GM18507 (cell line): ENCODE measurements around the gene ZFYVE26.

Experiments used
- DNase-seq: peaks from one replicate; pipeline ENCODE4 v3.0.0; 2011; ENCODE audit warnings: low read depth; ENCODE audit not compliant: insufficient read length; ENCODE audit errors: extremely low spot score
- FAIRE-seq: peaks from 2 replicates; lab custom pipeline; 2011; peaks lifted over from hg19 to GRCh38; lab: Jason Lieb, UNC

Gene ZFYVE26

DNA sequence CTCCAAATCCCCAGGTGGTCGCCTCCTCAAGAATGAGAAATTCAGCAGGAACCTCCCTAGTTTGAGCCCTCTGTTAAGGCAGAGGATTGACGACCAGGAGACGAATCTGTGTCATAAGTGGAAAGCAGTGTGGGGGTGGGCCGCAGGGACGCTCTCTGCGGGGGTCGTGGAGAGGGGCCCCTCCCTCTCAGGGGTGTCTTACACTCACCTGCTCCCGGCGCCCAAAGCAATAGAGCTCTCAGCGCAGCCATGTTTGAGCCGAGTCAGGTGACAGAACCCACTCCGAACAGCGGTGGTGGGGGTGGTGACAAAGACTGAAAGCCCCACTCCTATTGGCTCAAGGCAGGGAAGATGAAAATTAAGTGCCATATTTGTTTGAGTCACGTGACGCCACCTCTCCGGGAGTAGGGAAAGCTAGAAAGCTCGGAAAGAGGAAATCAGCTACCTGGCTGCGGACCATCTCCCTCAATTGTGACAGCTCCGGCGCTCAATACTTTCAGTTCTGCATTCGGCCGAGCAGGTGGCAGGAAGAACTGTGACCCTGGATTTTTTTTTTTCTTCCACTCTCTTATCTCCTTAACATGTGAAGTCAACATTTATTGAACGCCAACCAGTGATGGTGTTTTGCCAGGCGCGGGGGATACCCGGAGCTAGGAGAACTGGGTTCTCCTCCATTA is at the start of gene ZFYVE26:
Gene ZFYVE26 (minus strand): TSS at position 265 of the 677 bp plus-strand sequence. CDS start 627 bp downstream, outside the sequence.
- DNase-seq (peak; percentile 74), FAIRE-seq (peak; percentile 99)

DNA sequence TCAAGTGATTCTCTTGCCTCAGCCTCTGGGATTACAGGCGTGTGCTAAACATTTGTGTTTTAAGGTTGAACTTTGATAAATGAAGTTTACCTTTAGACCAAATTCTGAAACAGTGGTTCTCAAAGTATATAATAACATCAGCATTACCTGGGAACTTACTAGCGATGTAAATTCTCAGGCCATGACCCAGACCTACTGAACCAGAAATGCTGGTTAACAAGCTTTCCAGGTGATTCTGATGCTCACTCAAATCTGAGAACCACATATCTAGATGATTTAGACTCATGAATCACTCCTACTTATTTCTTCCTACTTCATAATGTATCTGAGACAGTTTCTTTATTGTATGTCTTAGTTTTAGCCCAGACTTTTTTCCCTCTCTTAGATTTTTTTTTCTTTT is 46.8 kb upstream of the ZFYVE26 start:
- FAIRE-seq, result no peak
- no peak for DNase-seq

DNA sequence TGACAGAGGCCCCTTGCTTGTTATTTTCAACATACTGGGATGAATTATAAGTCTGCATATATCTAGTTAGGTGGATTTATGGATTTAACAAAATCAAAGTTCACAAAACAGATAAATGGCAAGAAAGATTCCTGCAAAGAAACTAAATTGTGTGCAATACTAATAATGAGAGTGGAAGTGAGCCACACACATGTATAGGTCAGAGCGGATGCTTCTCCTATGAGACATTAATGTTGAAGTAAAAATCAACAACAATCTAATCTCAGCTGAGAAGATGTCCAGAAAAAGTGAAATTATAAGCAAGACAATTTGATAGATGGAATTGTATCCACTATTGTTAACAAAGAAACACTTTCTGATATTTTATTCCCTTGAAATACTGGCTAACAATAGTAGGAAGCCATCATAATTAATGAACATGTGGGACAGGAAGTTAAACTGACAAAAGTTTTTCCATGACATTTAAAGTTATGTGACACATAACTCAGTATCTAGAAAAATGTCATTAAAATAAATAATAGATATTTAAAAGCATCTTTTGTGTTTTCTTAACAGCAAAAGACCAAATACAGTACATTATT is 42.9 kb upstream of the ZFYVE26 start:
- no peak for DNase-seq
- FAIRE-seq, result no peak

- DNase-seq (no peak), FAIRE-seq (no peak)
Measured at GRCh38 chr14:67857778-67858350, 41.5 kb upstream of the ZFYVE26 start.

DNA sequence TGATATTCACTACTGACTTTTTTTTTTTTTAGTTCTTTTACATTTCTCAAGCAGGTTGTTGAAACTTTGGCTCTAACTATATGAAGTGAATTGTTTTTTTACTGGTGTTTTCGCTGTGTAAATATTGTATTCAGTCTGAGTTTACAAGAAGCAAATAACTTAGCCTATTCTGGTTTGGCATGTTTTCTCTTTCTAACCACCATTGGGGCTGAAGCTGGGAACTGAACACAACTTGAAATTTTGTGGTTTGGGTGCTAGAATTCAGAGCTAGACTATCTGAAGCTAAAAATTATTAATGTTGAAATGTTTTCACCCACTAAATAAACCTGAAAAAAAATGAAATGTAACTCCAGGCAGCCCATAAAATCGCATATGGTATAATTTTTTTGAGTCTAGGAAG is 40.4 kb upstream of the ZFYVE26 start:
- FAIRE-seq, result no peak
- no peak for DNase-seq

DNA sequence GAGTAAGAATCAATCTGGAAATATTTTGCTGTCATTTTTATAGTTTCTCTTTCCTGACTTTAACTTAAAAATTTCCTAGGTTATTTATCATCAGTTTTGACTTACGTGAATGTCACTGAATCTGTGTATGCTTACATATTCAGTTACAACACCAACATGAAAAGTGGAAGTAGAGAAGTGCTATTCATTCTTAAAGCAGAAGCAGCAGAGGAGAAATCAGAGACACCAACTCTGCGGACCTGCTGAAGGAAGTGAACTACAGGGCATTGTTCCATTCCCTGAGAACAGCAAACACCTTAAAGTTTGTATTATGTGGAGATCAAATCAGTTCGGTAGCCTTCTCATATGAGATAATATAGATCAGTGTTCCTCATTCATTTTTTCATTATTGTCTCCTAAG is 37.3 kb upstream of the ZFYVE26 start:
- FAIRE-seq (no peak), DNase-seq (no peak)

DNA sequence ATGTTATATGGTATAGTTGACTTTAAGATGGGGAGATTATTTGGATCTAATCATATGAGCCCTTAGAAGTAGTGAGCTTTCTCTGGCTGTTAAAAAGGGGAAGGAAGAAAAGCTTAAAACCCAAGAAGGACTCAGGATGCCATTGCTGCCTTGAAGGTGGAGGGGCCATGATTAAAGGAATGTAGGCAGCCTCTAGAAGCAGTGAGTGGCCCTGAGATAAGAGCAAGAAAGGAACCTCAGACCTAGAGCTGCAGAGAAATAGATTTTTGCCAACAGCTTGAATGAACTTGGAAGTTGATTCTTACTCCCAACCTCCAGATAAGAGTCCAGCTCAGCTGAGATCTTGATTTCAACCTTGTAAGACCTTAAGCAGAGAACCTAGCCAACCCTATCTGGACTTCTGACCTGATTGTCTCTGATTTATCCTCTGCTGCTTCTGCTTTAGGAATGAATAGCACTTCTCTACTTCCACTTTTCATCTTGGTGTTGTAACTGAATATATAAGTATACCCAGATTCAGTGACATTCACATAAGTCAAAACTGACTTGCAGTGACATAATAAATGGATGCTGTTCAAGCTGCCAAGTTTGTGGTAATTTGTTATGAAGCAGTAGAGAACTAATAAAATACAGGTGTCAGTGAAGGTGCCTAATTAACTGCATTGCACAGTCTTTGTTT is 36.7 kb upstream of the ZFYVE26 start:
- no peak for DNase-seq
- FAIRE-seq, result no peak

- FAIRE-seq (no peak), DNase-seq (no peak)
Measured at GRCh38 chr14:67851785-67852410, 35.5 kb upstream of the ZFYVE26 start.

DNA sequence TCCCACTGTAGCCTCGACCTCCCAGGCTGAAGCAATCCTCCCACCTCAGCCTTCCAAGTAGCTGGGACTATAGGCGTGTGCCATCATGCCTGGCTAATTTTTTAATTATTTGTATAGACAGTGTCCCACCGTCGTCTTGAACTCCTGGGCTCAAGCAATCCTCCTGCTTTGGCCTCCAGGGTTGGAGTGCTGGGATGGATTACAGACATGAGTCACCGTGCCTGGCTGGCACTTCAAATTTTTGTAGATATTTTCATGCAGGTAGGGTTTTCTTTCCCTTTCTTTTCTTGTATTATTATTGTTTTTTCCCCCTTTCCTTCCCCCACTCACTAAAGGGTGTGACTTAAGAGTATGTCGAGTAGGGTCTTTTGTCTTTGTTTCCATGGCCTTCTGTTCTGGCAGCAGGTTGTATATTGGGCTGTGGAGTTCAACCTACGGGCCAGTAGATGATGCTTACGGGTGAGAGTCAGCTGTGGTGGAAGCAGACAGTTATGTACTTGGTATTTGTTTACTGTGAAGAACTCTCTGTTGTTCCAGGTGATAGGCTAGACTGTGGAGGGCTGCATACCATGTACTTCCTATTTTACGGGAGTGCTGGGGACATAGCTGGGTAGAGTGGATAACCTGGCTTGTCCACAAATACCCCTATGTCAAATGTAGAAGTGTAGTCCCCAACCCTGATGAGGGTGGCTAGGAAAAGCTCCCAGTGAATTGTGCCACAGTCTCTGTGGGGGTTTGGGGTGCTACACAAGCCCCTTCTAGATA is 33.9 kb upstream of the ZFYVE26 start:
- DNase-seq, result no peak
- no peak for FAIRE-seq

DNA sequence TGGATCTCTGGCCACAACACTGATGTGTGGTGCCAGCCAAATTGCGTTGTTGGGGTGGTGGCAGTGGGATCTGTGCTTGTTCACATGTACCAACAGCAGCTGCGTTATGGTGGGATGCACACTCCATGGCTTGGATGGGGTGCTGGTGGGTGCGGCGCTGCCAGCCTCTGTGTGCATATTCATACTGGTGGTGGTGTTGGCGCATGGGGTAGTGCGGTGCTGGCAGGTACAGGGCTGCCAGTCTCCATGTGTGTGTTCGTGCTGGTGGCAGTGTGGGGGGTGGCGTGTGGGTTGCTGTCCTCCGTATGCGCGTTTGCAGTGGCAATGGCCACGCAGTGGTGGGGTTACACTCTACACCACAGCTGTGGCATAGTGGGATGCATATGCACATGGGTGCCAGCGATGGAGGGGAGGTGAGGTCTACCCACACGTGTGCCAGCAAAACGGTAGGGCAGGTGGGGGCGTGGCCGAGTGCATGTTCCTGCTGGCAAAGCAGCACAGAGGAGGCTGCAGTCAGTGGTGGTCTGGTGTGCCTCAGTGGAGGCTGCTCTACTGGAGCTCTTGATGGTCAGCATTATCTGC is 29.7 kb upstream of the ZFYVE26 start:
- FAIRE-seq (no peak), DNase-seq (no peak)

DNA sequence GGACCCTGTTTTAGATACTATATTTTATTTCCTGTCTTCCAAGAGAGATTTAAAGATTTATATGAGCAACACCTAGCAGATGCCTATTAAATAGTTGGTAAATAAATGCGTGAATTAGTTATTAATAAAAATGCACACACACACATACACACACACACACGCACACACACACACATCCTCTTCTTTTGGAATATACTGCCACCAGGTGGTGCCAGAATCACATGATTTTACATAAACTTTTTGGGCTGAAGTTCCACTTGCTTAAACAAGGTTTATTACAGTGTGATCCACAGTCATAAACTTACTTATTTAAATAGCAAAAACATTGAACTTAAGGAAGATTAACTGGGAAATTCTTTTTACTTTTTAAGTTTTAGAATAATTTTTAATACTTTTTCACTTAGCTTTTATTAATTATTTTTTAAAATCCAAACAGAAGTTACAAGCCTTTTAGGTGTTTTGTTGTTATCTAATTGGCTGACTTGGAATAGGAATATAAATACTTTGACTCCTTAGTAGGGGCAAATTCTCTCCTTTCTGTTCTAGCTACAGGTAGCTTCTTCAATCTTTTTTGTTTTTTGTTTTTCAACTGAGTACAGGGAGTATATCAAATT is 20.7 kb upstream of the ZFYVE26 start:
- DNase-seq, result no peak
- peak; percentile 86 for FAIRE-seq

DNA sequence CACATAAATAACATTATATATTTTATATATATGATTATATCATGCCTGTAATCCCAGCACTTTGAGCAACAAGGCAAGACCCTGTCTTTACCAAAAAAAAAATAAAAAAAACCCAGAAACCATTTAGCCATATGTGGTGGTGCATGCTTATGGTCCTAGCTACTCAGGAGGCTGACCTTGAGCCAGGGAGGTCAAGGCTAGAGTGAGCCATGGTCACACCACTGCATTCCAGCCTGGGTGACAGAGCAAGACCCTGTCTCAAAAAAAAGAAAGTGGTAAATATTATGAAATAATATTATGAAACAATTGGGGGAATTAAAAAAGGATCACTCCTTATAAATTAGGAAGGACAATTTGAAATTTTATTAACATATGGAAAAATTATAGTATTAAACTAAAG is 19.2 kb upstream of the ZFYVE26 start:
- DNase-seq (no peak), FAIRE-seq (no peak)

GRCh38 chr14:67833403-67833802 is 17.0 kb upstream of the ZFYVE26 start:
- no peak for FAIRE-seq
- no peak for DNase-seq

DNA sequence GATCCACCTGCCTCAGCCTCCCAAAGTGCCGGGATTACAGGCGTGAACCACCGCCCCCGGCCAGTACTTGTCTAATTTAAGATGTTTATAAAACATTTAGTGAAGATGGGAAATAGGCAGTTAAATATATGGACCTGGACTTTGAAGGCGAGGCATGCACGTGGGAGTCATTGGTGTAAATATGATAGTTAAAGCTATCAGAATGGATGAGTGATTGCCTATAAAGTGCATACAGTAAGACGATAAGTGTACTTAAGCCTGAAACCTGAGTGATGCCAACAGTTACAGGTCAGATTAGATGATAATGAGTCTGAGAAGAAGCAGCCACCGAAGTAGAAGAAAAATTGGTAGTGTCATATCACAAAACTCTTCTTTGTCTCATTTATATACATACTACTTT is 14.7 kb upstream of the ZFYVE26 start:
- DNase-seq, result no peak
- FAIRE-seq, result no peak

- FAIRE-seq, result no peak
Measured at GRCh38 chr14:67821121-67821520, 4.7 kb upstream of the ZFYVE26 start.

GRCh38 chr14:67820428-67820971 is 4.1 kb upstream of the ZFYVE26 start:
- FAIRE-seq, result peak; percentile 41
- no peak for DNase-seq

More at GRCh38 chr14:67821121-67821520, 4.7 kb upstream of the ZFYVE26 start:
- no peak for DNase-seq

DNA sequence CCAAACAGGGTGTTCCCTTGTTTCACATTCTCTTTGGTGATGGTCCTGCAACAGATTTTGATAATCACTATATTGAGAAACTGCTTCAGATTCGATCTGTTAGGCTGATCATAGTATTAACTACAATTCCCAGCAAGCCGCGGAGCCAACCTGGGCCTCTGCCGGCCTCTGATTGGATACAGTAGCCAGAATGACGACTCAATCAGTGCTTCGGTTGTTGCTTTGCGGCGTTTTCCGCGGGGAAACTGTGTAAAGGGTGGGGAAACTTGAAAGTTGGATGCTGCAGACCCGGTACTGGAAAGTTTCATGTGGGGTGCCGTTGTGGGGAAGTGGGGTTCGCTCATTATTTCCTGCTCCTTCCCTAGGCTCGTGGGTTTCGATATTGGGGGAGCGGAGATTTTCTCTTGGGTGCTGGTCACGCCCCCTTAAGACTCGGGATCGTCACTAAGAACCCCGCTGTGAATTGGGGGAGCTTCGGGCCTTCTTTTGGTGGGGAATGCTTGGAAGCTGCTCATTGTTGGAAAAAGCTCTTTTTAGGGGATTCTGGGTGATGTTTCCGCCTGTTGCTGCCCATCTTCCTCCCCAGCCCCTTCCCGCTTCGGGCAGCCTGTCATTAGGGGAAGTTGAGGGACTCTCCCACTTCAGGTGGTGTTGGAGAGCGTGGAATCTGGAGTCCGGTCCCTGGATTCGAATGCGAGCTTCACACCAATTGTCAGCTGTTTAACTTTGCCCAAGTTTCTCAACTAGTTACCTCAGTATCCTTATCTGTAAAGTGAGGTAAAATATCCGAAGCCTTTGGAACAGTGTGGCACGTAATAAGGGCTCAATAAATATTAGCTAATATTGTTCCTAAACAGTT is 3.4 kb upstream of the ZFYVE26 start, which contains the start of gene RAD51B:
Gene RAD51B (plus strand): TSS at position 217 of the 859 bp plus-strand sequence.
- peak; percentile 96 for FAIRE-seq
- peak; percentile 73 for DNase-seq
